IMR-90 (cell line): ENCODE measurements around the gene B3GAT2. TPM values are rescaled to one million over a fixed set of nuclear protein-coding genes. Genes with fewer than 3 reads are reported as not detected.

Experiments used
- ATAC-seq: fragments of 200-7000 bp; cut with Tn5 transposase; 2 replicates; pipeline ENCODE4 v1.9.1; 2020; ENCODE audit warnings: low read depth, mild to moderate bottlenecking, moderate library complexity
- BruUV-seq: library from RNA; stranded (reverse); fragments of 400-500 nt; replicated peaks from 2 replicates; lab custom pipeline; 2021; lab: Mats Ljungman, UMichigan
- CTCF ChIA-PET: fragments of 300-600 bp; formaldehyde crosslinking; extraction: SDS; loops from one replicate; lab custom pipeline; 2021; ENCODE audit warnings: antibody characterized with exemption; lab: Yijun Ruan, JAX
- POLR2A ChIA-PET: fragments of 300-600 bp; sonication (Branson Sonifier 250); formaldehyde crosslinking; loops from one replicate; lab custom pipeline; 2022; ENCODE audit warnings: antibody characterized with exemption; ENCODE audit not compliant: unreplicated experiment; lab: Charles Lee
- DNase-seq: peaks from one replicate; pipeline ENCODE4 v3.0.0; 2013
- H2AFZ ChIP-seq: replicated peaks from 2 replicates; pipeline ENCODE3; 2013; ENCODE audit warnings: low read length, mild to moderate bottlenecking; ENCODE audit not compliant: poor library complexity
- H2AK5ac ChIP-seq: 2 replicates; pipeline ENCODE4 v1.6.1; 2013; ENCODE audit warnings: low read depth, low read length, inconsistent platforms
- H2AK9ac ChIP-seq: replicated peaks from 2 replicates; pipeline ENCODE3; 2013; ENCODE audit warnings: mild to moderate bottlenecking, low read depth, low read length, moderate library complexity; ENCODE audit not compliant: poor library complexity
- H2BK120ac ChIP-seq: 2 replicates; pipeline ENCODE4 v1.6.1; 2013; ENCODE audit warnings: low read depth, low read length, inconsistent platforms
- H2BK15ac ChIP-seq: 3 replicates; pipeline ENCODE4 v1.6.1; 2013; ENCODE audit warnings: low read depth, low read length, inconsistent platforms
- H2BK20ac ChIP-seq: 2 replicates; pipeline ENCODE4 v1.6.1; 2013; ENCODE audit warnings: low read depth, mild to moderate bottlenecking, inconsistent platforms, low read length, moderate library complexity
- H2BK5ac ChIP-seq: 2 replicates; pipeline ENCODE4 v1.6.1; 2013; ENCODE audit warnings: mild to moderate bottlenecking, low read depth, low read length, inconsistent platforms; ENCODE audit not compliant: poor library complexity, severe bottlenecking
- H3K14ac ChIP-seq: replicated peaks from 2 replicates; pipeline ENCODE4 v1.6.1; 2013; ENCODE audit warnings: low read depth, low read length, inconsistent platforms
- H3K18ac ChIP-seq: 2 replicates; pipeline ENCODE4 v1.6.1; 2013; ENCODE audit warnings: low read depth, low read length, control low read depth
- H3K23ac ChIP-seq: 2 replicates; pipeline ENCODE4 v1.6.1; 2013; ENCODE audit warnings: low read depth, low read length, inconsistent platforms
- H3K27ac ChIP-seq: 2 replicates; pipeline ENCODE4 v1.5.1; 2013; ENCODE audit warnings: mild to moderate bottlenecking, control low read depth, low read length; ENCODE audit not compliant: insufficient read depth
- H3K27me3 ChIP-seq: 2 replicates; pipeline ENCODE4 v1.6.1; 2013; ENCODE audit warnings: low read length; ENCODE audit not compliant: control insufficient read depth, insufficient read depth
- H3K36me3 ChIP-seq: 2 replicates; pipeline ENCODE4 v1.6.1; 2013; ENCODE audit warnings: low read length, mixed read lengths; ENCODE audit not compliant: control insufficient read depth, insufficient read depth
- H3K4ac ChIP-seq: 2 replicates; pipeline ENCODE4 v1.6.1; 2013; ENCODE audit warnings: low read depth, low read length, inconsistent platforms
- H3K4me1 ChIP-seq: 2 replicates; pipeline ENCODE4 v1.6.1; 2013; ENCODE audit warnings: low read length, mixed read lengths; ENCODE audit not compliant: control insufficient read depth, insufficient read depth
- H3K4me2 ChIP-seq: 2 replicates; pipeline ENCODE4 v1.6.1; 2013; ENCODE audit warnings: low read depth, mild to moderate bottlenecking, control low read depth, low read length, moderate library complexity
- H3K4me3 ChIP-seq: 2 replicates; pipeline ENCODE4 v1.5.1; 2013; ENCODE audit warnings: low read depth, mild to moderate bottlenecking, control low read depth, low read length, moderate library complexity; ENCODE audit not compliant: insufficient read depth
- H3K56ac ChIP-seq: 2 replicates; pipeline ENCODE4 v1.6.1; 2013; ENCODE audit warnings: low read length, inconsistent platforms; ENCODE audit not compliant: insufficient read depth; ENCODE audit errors: extremely low read depth
- H3K79me1 ChIP-seq, 2 experiments: 2 replicates each; pipeline ENCODE4 v1.6.1; 2013; ENCODE audit warnings: low read length in 2 of 2, inconsistent platforms in 1 of 2, low read depth in 1 of 2
- H3K9ac ChIP-seq: 2 replicates; pipeline ENCODE4 v1.6.1; 2013; ENCODE audit warnings: low read depth, low read length, control low read depth
- H3K9me1 ChIP-seq: 2 replicates; pipeline ENCODE4 v1.6.1; 2013; ENCODE audit warnings: low read length, inconsistent platforms; ENCODE audit not compliant: insufficient read depth
- H3K9me3 ChIP-seq: 2 replicates; pipeline ENCODE4 v1.6.1; 2013; ENCODE audit warnings: low read length; ENCODE audit not compliant: control insufficient read depth, insufficient read depth
- H4K20me1 ChIP-seq: 2 replicates; pipeline ENCODE4 v1.6.1; 2013; ENCODE audit warnings: low read length, inconsistent platforms; ENCODE audit not compliant: insufficient read depth
- H4K5ac ChIP-seq: 2 replicates; pipeline ENCODE4 v1.6.1; 2013; ENCODE audit warnings: mild to moderate bottlenecking, low read depth, low read length, control low read depth
- H4K8ac ChIP-seq, 2 experiments: 2 replicates each; pipeline ENCODE4 v1.6.1; 2013; ENCODE audit warnings: low read depth in 2 of 2, low read length in 2 of 2, control low read depth in 1 of 2, inconsistent platforms in 1 of 2
- H4K91ac ChIP-seq: 2 replicates; pipeline ENCODE4 v1.6.1; 2013; ENCODE audit warnings: low read depth, low read length, inconsistent platforms; ENCODE audit not compliant: insufficient read depth
- BHLHE40 ChIP-seq: fragments of 150-350 bp; IDR thresholded peaks from 2 replicates; pipeline ENCODE4 v1.6.1; 2016; ENCODE audit warnings: mild to moderate bottlenecking, low read depth, low read length
- CEBPB ChIP-seq: IDR thresholded peaks from 2 replicates; pipeline ENCODE4 v1.6.1; 2012; ENCODE audit warnings: low read depth, low read length, improper control_type of control experiment
- CHD1 ChIP-seq: IDR thresholded peaks from 2 replicates; pipeline ENCODE4 v1.6.1; 2012; ENCODE audit warnings: low read depth, low read length, improper control_type of control experiment
- CTCF ChIP-seq: conservative IDR thresholded peaks from 2 replicates; pipeline ENCODE4 v1.5.1; 2012; ENCODE audit warnings: mild to moderate bottlenecking, low read depth, low read length, improper control_type of control experiment
- ELK1 ChIP-seq: fragments of 150-350 bp; IDR thresholded peaks from 2 replicates; pipeline ENCODE4 v1.6.1; 2016; ENCODE audit warnings: low read depth, mild to moderate bottlenecking, low read length, moderate library complexity, borderline replicate concordance
- FOS ChIP-seq: fragments of 150-350 bp; IDR thresholded peaks from 2 replicates; pipeline ENCODE4 v1.6.1; 2016; ENCODE audit warnings: low read depth, low read length
- MAFK ChIP-seq: IDR thresholded peaks from 2 replicates; pipeline ENCODE4 v1.6.1; 2012; ENCODE audit warnings: low read depth, low read length, improper control_type of control experiment
- MAZ ChIP-seq: IDR thresholded peaks from 2 replicates; pipeline ENCODE4 v1.6.1; 2012; ENCODE audit warnings: low read depth, mild to moderate bottlenecking, low read length, improper control_type of control experiment, moderate library complexity, borderline replicate concordance
- MXI1 ChIP-seq: IDR thresholded peaks from 2 replicates; pipeline ENCODE4 v1.6.1; 2012; ENCODE audit warnings: low read depth, mild to moderate bottlenecking, low read length, moderate library complexity, borderline replicate concordance
- NFE2L2 ChIP-seq: fragments of 150-350 bp; IDR thresholded peaks from 2 replicates; pipeline ENCODE4 v1.6.1; 2016; ENCODE audit warnings: low read depth, mild to moderate bottlenecking, low read length
- POLR2A ChIP-seq: IDR thresholded peaks from 2 replicates; pipeline ENCODE4 v1.6.1; 2012; ENCODE audit warnings: mild to moderate bottlenecking, low read depth, low read length
- RAD21 ChIP-seq: IDR thresholded peaks from 2 replicates; pipeline ENCODE4 v1.6.1; 2012; ENCODE audit warnings: low read length, improper control_type of control experiment
- RCOR1 ChIP-seq: IDR thresholded peaks from 2 replicates; pipeline ENCODE4 v1.6.1; 2012; ENCODE audit warnings: mild to moderate bottlenecking, low read length, improper control_type of control experiment; ENCODE audit not compliant: insufficient replicate concordance
- RFX5 ChIP-seq: IDR thresholded peaks from 2 replicates; pipeline ENCODE4 v1.8.0; 2012; ENCODE audit warnings: low read depth, mild to moderate bottlenecking, low read length, moderate library complexity
- SMC3 ChIP-seq: fragments of 150-350 bp; IDR thresholded peaks from 2 replicates; pipeline ENCODE4 v1.6.1; 2016; ENCODE audit warnings: low read depth, mild to moderate bottlenecking, antibody characterized with exemption, low read length, moderate library complexity
- USF2 ChIP-seq: fragments of 150-350 bp; IDR thresholded peaks from 2 replicates; pipeline ENCODE4 v1.6.1; 2017; ENCODE audit warnings: mild to moderate bottlenecking, antibody characterized with exemption, low read length, low read depth
- WGBS, 2 experiments: methylation state at CpG; one replicate each; pipeline versions ENCODE4 v1.1.5 to v1.1.7; 2013; ENCODE audit warnings: missing lambda C conversion rate in 2 of 2; ENCODE audit not compliant: insufficient read length in 1 of 2; ENCODE audit errors: extremely low coverage in 2 of 2; 5-methylcytosine and 5-hydroxymethylcytosine counted together
- dilution Hi-C: fragments of 300-500 bp; cut with HindIII; formaldehyde crosslinking; loops from one replicate; pipeline ENCODE4 v1.14.3; 2018; ENCODE audit warnings: low sequenced_read_pairs; ENCODE audit not compliant: unreplicated experiment
- in situ Hi-C: fragments of 300-500 bp; cut with MboI; formaldehyde crosslinking; loops from 3 replicates; pipeline ENCODE4 v1.14.3; 2019; ENCODE audit warnings: low sequenced_read_pairs, inconsistent platforms, mixed read lengths
- intact Hi-C: fragments of 100-400 bp; cut with micrococcal nuclease; formaldehyde crosslinking; loops from 2 replicates; pipeline ENCODE4 v1.10.0; 2022
- polyA plus RNA-seq, 3 experiments: library from polyadenylated mRNA; depleted of rRNA; stranded (reverse); fragments of >200 nt; gene quantifications; 2 replicates each; pipeline ENCODE4 v1.2.3, GENCODE V29; 2012; ENCODE audit warnings: low replicate concordance in 1 of 3
- total RNA-seq: library from RNA; depleted of rRNA; stranded (reverse); fragments of >200 nt; gene quantifications from 2 replicates; pipeline ENCODE4 v1.2.3, GENCODE V29; 2012

Gene B3GAT2
- total and polyA plus RNA-seq, 2 of the 4 experiments (the other 2 are of a cell fraction), result 0.02 TPM; not detected in 1

- Histone ChIP-seq H2AK9ac (no peak overlapping the region), H3K36me3 (no peaks in the 10 kb centered on the region), H3K27ac (no peak overlapping the region), H2BK120ac (no peak overlapping the region), H2AFZ (no peak overlapping the region), H3K4me1 (no peaks in the 10 kb centered on the region), H2BK5ac (no peak overlapping the region), H3K79me1 (no peaks in the 10 kb centered on the region), H3K14ac (no peak overlapping the region), H4K8ac (no peak overlapping the region), H3K9ac (no peak overlapping the region), H3K56ac (no peak overlapping the region), H2BK15ac (no peak overlapping the region), H3K23ac (no peak overlapping the region), H3K4me3 (no peak overlapping the region), H4K5ac (no peak overlapping the region), H2BK20ac (no peak overlapping the region), H3K27me3 (peaks cover 13% of the 10 kb centered on the region), H3K4me2 (no peak overlapping the region), H4K20me1 (no peaks in the 10 kb centered on the region), H3K4ac (no peak overlapping the region), H3K18ac (no peak overlapping the region), H3K9me1 (no peaks in the 10 kb centered on the region), H4K91ac (no peak overlapping the region), H3K9me3 (no peaks in the 10 kb centered on the region), H2AK5ac (no peak overlapping the region)
- WGBS, 2 experiments, result no CpG with 5 or more reads among the region's 7 CpGs
- BruUV-seq, result no TSS peak
- dilution Hi-C loops, result loop anchor here (25.0 kb wide), 1 partner anchor 177 kb away; no protein-coding TSS in a partner anchor
- in situ Hi-C loops, result loop anchor here (5.0 kb wide), 1 partner anchor 182 kb away; no protein-coding TSS in a partner anchor
- no peak for TF ChIP-seq ELK1
- no peak for TF ChIP-seq CEBPB
- TF ChIP-seq RAD21, result no peak
- TF ChIP-seq SMC3, result no peak
- no peak for TF ChIP-seq RFX5
- no peak for TF ChIP-seq NFE2L2
- TF ChIP-seq MAFK, result no peak
- no peak for TF ChIP-seq MXI1
- TF ChIP-seq MAZ, result no peak
- TF ChIP-seq CTCF, result no peak
- no peak for TF ChIP-seq BHLHE40
- no peak for TF ChIP-seq USF2
- TF ChIP-seq RCOR1, result no peak
- no peak for TF ChIP-seq FOS
- no peak for TF ChIP-seq CHD1
- TF ChIP-seq POLR2A, result no peak
- ChIA-PET CTCF (no interaction called here), POLR2A (no interaction called here)
- no peak for ATAC-seq
- intact Hi-C loops, result loop anchor here (10.0 kb wide), 1 partner anchor 514 kb away; no protein-coding TSS in a partner anchor
- no peak for DNase-seq
These were observed 67.6 kb downstream of the B3GAT2 start for GRCh38 chr6:70889270-70889669.
